Measurements from ENCODE around the gene TBCD.

TBCD gene

GRCh38 chr17:82751571-82752370 lies at the start of gene TBCD:
TBCD (plus strand) TSS chr17:82752065; CDS start chr17:82752194, 129 bp downstream.
- peak; percentile 88 for DNase-seq

- DNase-seq = no peak
Measured at GRCh38 chr17:82702231-82702927, 49.5 kb upstream of the TBCD start.

- no peak for DNase-seq
Measured at GRCh38 chr17:82703036-82703745, 48.7 kb upstream of the TBCD start.

- DNase-seq = no peak
Measured at GRCh38 chr17:82703935-82704865, 47.7 kb upstream of the TBCD start.

- DNase-seq = no peak
Measured at GRCh38 chr17:82704886-82705285, 47.0 kb upstream of the TBCD start.

GRCh38 chr17:82705756-82706155 lies 46.1 kb upstream of the TBCD start:
- DNase-seq = no peak

GRCh38 chr17:82709024-82709675 lies 42.7 kb upstream of the TBCD start:
- DNase-seq = no peak

GRCh38 chr17:82709676-82710498 lies 42.0 kb upstream of the TBCD start:
- no peak for DNase-seq

GRCh38 chr17:82710499-82711232 lies 41.2 kb upstream of the TBCD start:
- no peak for DNase-seq

- no peak for DNase-seq
Measured at GRCh38 chr17:82713071-82713723, 38.7 kb upstream of the TBCD start.

GRCh38 chr17:82716203-82717010 lies 35.5 kb upstream of the TBCD start, which contains the start of gene FN3KRP:
FN3KRP (plus strand) TSS chr17:82716706; CDS start chr17:82716756, 50 bp downstream.
- DNase-seq = peak; percentile 91

GRCh38 chr17:82718986-82719685 lies 32.7 kb upstream of the TBCD start:
- no peak for DNase-seq

- no peak for DNase-seq
Measured at GRCh38 chr17:82720204-82720603, 31.7 kb upstream of the TBCD start.

- no peak for DNase-seq
Measured at GRCh38 chr17:82722341-82723013, 29.4 kb upstream of the TBCD start.

- DNase-seq = no peak
Measured at GRCh38 chr17:82723169-82723807, 28.6 kb upstream of the TBCD start.

- no peak for DNase-seq
Measured at GRCh38 chr17:82726427-82726826, 25.4 kb upstream of the TBCD start.

All from EL (cell line).